ENCODE measurements around the gene CCDC88A.
"Not testable (repeated sequence)": the region's sequence is repeated elsewhere in the genome, so short reads cannot be mapped to it uniquely, and the experiment has no call there.

The CCDC88A gene

DNA sequence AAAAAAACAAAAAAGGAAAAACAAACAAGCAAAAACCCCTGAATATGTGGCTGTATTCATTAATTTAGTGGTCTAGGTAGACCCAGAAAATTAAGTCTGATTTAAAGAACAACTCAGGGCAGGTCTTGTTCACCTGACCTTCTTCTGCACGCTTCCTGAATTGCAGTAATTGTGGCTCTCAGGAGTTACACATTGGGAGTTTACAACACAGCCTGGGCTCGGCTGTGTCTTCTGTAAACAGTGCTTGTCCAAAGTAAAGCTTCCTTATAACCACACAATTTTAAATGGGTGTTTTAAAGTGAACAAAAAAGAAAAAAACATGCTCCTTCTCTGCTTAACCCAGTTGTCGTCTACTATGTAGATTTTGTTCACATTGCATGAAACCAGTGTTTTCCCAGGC lies 142.3 kb downstream of the CCDC88A start:
- TF ChIP-seq, protein P1, sequence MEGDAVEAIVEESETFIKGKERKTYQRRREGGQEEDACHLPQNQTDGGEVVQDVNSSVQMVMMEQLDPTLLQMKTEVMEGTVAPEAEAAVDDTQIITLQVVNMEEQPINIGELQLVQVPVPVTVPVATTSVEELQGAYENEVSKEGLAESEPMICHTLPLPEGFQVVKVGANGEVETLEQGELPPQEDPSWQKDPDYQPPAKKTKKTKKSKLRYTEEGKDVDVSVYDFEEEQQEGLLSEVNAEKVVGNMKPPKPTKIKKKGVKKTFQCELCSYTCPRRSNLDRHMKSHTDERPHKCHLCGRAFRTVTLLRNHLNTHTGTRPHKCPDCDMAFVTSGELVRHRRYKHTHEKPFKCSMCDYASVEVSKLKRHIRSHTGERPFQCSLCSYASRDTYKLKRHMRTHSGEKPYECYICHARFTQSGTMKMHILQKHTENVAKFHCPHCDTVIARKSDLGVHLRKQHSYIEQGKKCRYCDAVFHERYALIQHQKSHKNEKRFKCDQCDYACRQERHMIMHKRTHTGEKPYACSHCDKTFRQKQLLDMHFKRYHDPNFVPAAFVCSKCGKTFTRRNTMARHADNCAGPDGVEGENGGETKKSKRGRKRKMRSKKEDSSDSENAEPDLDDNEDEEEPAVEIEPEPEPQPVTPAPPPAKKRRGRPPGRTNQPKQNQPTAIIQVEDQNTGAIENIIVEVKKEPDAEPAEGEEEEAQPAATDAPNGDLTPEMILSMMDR (IDR thresholded peaks at IDR 0.05; ENCODE audit: borderline replicate concordance, insufficient read depth, low read depth, low read length) = no peak

DNA sequence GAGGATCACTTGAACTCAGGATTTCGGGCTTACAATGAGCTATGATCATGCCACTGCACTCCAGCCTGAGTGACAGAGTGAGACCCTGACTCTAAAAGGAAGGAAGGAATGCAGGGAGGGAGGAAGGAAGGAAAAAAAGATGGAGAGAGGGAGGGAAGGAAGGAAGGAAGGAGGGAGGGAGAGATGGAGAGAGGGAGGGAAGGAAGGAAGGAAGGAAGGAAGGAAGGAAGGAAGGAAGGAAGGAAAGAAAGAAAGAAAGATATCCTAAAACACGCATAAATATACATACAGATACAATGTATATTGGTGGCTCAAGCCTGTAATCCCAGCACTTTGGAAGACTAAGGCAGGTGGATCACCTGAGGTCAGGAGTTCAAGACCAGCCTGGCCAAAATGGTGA lies 145.3 kb downstream of the CCDC88A start:
- H3K4me3 ChIP-seq (ENCODE audit: low read depth, low read length) = not testable (repeated sequence)

More for the DNA sequence above, 142.3 kb downstream of the CCDC88A start:
- H3K4me3 ChIP-seq (ENCODE audit: low read depth, low read length) = no peak overlapping the region

DNA sequence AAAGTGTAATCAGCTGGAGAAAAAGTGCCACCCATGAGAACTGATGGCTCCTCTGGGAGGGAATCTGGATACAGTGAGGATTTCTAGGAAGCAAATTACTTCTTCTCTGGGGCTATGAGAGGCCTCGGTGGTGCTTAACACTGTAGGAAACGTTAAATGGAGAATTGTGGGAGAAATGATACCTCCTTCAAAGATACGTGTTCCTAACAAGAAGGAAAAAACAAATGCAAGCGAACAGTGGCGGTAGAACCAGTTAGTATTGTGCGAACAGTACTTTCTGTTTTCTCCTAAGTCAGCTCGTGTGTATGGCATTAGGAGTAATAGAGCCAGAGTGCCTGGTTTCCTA lies 150.0 kb downstream of the CCDC88A start:
- TF ChIP-seq, protein P1 (IDR thresholded peaks at IDR 0.05; ENCODE audit: borderline replicate concordance, insufficient read depth, low read depth, low read length) = no peak

DNA sequence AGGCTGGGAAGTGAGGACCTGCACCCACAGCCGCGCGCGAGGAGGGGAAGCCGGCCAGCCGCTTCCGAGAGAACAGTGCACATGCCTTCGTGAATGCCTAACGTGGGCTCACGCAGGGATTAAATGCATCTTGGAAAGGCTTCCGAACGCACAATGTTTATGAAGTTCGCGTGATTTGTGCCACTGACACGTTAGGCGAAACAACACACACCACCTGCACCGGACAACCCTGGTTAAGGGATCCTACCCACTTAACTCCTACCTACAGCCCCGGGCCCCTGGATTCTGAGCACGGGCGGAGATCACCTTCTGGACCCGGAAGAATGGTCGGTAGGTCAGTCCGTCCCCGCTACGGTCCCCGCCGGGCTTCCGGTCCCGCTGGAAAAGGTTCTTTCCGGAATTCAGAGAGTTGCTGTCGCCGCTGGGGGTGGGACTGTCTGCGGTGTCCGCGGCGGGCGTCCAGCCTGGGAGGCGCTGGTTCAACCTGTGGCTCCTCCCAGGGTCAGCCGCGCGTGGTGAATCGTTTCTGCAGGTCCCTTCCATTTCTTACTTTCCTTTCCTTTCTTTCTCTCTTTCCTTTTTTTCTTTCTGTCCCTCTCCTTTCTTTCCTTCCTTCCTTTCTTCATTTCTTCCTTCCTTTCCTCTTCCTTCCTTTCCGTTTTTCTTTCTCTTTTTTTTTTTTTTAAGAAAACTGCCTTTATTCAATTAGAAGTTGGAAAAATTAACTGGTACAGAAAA lies 150.6 kb downstream of the CCDC88A start, which contains the start of gene MTIF2:
MTIF2 (minus strand) TSS at position 325 of the 738 bp plus-strand sequence. CDS start 5,373 bp downstream, outside the sequence.
- H3K4me3 ChIP-seq (ENCODE audit: low read depth, low read length) = peak within 1 kb of the TSS; percentile 67
- TF ChIP-seq, protein P1 (IDR thresholded peaks at IDR 0.05; ENCODE audit: borderline replicate concordance, insufficient read depth, low read depth, low read length) = no peak

More for the DNA sequence above, 150.0 kb downstream of the CCDC88A start:
- H3K4me3 ChIP-seq (ENCODE audit: low read depth, low read length) = peak overlapping the region; percentile 67

DNA sequence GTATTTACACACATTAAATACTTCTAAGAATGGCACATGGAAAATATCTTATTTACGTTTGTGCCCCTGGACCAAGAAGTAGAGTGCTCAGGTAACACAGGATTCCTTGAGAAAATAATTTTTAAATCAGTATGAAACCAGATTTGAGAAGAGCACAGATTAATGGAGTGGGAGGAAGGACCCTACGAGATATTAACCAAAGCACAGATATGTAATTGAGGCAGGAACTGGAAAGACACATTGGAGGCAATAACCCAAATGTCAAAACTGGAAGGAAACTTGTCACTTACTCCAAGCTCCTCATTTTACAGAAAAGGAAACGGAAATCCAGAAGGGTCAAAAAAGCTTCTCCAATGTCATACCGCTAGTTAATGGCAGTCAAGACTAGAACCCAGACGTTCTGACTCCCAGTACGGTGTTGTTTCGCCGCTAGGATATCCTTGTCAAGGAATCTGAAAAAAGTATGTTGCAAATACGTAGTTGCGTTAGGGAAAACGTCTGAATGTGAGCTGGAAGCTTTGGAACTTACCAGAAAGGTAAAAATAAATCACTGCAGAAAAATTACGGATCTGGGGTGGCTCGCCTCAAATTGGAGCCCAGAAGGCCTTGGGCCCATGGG lies 151.3 kb downstream of the CCDC88A start:
- peak overlapping the region; percentile 67 for H3K4me3 ChIP-seq (ENCODE audit: low read depth, low read length)
- TF ChIP-seq, protein P1 (IDR thresholded peaks at IDR 0.05; ENCODE audit: borderline replicate concordance, insufficient read depth, low read depth, low read length) = no peak

DNA sequence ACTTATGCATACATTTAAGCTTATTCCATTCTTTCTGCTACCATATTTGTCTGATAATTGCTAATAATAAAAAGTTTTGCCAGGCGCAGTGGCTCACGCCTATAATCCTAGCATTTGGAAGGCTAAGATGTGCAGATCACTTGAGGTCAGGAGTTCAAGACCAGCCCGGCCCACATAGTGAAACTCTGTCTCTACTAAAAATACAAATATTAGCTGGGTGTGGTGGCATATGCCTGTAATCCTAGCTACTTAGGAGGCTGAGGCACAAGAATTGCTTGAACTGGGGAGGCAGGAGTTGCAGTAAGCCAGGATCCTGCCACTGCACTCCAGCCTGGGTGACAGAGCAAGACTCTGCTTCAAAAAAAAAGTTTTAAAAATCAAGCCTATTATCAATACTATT lies 160.1 kb downstream of the CCDC88A start:
- H3K4me3 ChIP-seq (ENCODE audit: low read depth, low read length) = not testable (repeated sequence)

DNA sequence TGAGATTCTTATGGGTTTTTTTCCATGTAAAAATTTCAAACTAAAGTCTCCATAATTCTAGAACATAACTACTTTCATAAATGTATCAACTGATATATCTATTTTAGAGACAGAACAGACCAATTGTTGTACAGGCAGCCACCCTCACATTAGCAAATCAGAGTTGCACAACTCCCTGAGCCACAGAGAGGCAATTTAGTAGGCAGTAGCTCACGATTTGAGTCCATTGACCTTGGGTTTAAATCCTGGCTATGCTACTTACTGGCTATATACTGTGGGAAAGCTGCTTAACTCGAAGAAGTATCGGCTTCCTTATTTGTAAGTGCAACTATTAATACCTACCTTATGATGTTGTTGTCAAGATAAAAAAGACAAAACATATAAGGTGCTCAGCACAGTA lies 166.8 kb downstream of the CCDC88A start:
- TF ChIP-seq, protein P1 (IDR thresholded peaks at IDR 0.05; ENCODE audit: borderline replicate concordance, insufficient read depth, low read depth, low read length) = no peak
- no peak overlapping the region for H3K4me3 ChIP-seq (ENCODE audit: low read depth, low read length)

DNA sequence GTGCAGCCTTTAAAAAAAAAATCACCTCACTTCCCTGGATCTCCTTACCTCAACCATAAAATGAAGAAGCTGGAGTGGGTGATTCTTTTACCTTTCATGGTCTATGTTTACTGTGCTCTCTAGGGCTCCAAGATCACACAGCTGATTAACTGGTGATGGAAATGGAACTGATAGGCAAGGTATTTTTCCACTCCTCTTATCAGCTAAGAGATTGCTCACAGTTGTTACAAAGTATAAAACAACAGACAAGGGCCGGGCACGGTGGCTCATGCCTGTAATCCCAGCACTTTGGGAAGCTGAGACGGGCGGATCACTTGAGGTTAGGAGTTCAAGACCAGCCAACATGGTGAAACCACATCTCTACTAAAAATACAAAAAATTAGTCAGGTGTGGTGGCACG lies 172.6 kb downstream of the CCDC88A start:
- TF ChIP-seq, protein P1 (IDR thresholded peaks at IDR 0.05; ENCODE audit: borderline replicate concordance, insufficient read depth, low read depth, low read length) = no peak
- H3K4me3 ChIP-seq (ENCODE audit: low read depth, low read length) = no peak overlapping the region

All from GM12875 (cell line).